ENCODE measurements around the gene WFIKKN1.

- TF ChIP-seq CTCF (conservative IDR thresholded peaks at IDR 0.05; ENCODE audit: low read depth, low read length) (no peak), CEBPB (IDR thresholded peaks at IDR 0.05; ENCODE audit: low read depth, low read length) (no peak), RCOR1 (IDR thresholded peaks at IDR 0.05; ENCODE audit: insufficient replicate concordance, low read length) (no peak), POLR2A (IDR thresholded peaks at IDR 0.05; ENCODE audit: low read depth, low read length) (no peak), RFX5 (IDR thresholded peaks at IDR 0.05; ENCODE audit: low read depth, low read length) (no peak)
Observed at GRCh38 chr16:609316-609715, 21.5 kb upstream of the WFIKKN1 start.
